Choroid plexus epithelial cell (primary cell): ENCODE data around the gene LAPTM5.
A peak's percentile ranks its signal among the peaks of the same experiment; 100 is the strongest.

Experiments used
- DNase-seq: peaks from one replicate; pipeline ENCODE4 v3.0.0-alpha.2; 2010; ENCODE audit warnings: low read depth
- H3K4me3 ChIP-seq: 2 replicates; pipeline ENCODE4 v1.5.1; 2011; ENCODE audit warnings: low read depth, mild to moderate bottlenecking, control low read depth, low read length, moderate library complexity
- CTCF ChIP-seq: conservative IDR thresholded peaks from 2 replicates; pipeline ENCODE4 v1.5.1; 2011; ENCODE audit warnings: low read depth, mild to moderate bottlenecking, control low read depth, inconsistent platforms, low read length, moderate library complexity

Gene LAPTM5

GRCh38 chr1:30698401-30698981 is 59.1 kb downstream of the LAPTM5 start:
- TF ChIP-seq CTCF = no peak
- DNase-seq = no peak

GRCh38 chr1:30697571-30698376 is 59.8 kb downstream of the LAPTM5 start:
- no peak overlapping the region for H3K4me3 ChIP-seq
- no peak for TF ChIP-seq CTCF
- peak; percentile 40 for DNase-seq

More at GRCh38 chr1:30698401-30698981, 59.1 kb downstream of the LAPTM5 start:
- H3K4me3 ChIP-seq = no peak overlapping the region

GRCh38 chr1:30696831-30697230 is 60.7 kb downstream of the LAPTM5 start:
- H3K4me3 ChIP-seq = no peak overlapping the region
- TF ChIP-seq CTCF = no peak
- DNase-seq = no peak

GRCh38 chr1:30695439-30695841 is 62.1 kb downstream of the LAPTM5 start:
- TF ChIP-seq CTCF = no peak
- no peak for DNase-seq
- no peak overlapping the region for H3K4me3 ChIP-seq

GRCh38 chr1:30694280-30695175 is 63.0 kb downstream of the LAPTM5 start:
- DNase-seq = no peak
- H3K4me3 ChIP-seq = no peak overlapping the region
- TF ChIP-seq CTCF = no peak

GRCh38 chr1:30693822-30694221 is 63.8 kb downstream of the LAPTM5 start:
- no peak for DNase-seq
- TF ChIP-seq CTCF = no peak
- no peak overlapping the region for H3K4me3 ChIP-seq
